Adrenal gland (tissue), 5 donors: ENCODE measurements around the gene ERN1.

Experiments
- POLR2A ChIP-seq, 2 donors: fragments of 450-650 bp; IDR thresholded peaks; one replicate each; pipeline ENCODE4 v1.6.1; 2017; ENCODE audit warnings: antibody characterized with exemption in 2 of 2, mild to moderate bottlenecking in 2 of 2, moderate library complexity in 1 of 2
- TF ChIP-seq, protein P1 (sequence below), 6 experiments: fragments of 450-650 bp in 4 of 6; fragments of 200-600 bp in 2 of 6; sonication (generic) in 1 of 6; IDR thresholded peaks; 1 replicate in 5 of 6; 2 replicates in 1 of 6; pipeline versions ENCODE4 v1.5.1 to v1.8.0; 2016 to 2021; ENCODE audit warnings: antibody characterized with exemption in 6 of 6, mild to moderate bottlenecking in 2 of 6, moderate library complexity in 1 of 6
- donor health status: DM: no; HTN: no; CAD: no.

DNA sequence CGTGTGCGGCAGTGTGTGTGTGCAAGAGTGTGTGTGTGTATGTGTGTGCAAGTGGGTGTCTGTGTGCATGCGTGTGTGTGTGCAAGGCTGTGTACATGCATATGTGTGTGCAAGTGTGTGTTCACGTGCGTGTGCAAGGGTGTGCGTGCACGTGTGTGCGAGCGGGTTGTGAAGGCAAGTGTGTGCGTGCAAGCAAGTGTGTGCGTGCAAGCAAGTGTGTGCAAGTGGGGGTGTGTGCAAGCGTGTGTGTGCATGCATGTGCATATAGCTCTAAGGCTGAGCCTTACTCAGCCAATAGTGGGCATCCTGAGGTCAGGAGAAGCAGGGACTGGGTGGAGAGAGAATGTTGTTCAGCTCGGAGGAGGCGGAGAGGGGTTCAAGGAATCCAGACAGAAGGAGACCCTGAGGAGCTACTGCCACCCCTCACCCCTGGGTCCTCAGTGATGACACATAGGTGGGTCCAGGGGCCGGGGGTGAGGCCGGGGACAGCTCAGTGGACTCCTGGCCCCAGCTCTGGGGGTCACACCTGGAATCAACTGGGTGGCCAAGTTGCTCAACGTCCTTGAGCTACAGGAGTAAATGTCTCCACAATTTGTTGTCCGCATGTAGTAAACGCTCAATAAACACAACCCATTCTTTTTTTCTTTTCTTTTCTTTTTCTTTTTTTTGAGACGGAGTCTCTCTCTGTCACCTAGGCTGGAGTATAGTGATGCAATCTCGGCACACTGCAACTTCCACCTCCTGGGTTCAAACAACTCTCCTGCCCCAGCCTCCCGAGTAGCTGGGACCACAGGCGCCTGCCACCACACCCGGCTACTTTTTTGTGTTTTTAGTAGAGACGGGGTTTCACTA, 130.0 kb downstream of the ERN1 start:
- no peak for TF ChIP-seq POLR2A (IDR thresholded peaks at IDR 0.05)
- TF ChIP-seq, protein P1, sequence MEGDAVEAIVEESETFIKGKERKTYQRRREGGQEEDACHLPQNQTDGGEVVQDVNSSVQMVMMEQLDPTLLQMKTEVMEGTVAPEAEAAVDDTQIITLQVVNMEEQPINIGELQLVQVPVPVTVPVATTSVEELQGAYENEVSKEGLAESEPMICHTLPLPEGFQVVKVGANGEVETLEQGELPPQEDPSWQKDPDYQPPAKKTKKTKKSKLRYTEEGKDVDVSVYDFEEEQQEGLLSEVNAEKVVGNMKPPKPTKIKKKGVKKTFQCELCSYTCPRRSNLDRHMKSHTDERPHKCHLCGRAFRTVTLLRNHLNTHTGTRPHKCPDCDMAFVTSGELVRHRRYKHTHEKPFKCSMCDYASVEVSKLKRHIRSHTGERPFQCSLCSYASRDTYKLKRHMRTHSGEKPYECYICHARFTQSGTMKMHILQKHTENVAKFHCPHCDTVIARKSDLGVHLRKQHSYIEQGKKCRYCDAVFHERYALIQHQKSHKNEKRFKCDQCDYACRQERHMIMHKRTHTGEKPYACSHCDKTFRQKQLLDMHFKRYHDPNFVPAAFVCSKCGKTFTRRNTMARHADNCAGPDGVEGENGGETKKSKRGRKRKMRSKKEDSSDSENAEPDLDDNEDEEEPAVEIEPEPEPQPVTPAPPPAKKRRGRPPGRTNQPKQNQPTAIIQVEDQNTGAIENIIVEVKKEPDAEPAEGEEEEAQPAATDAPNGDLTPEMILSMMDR (IDR thresholded peaks at IDR 0.05), result no peak
